ENCODE measurements around the gene LMBRD1. TPM values are rescaled to one million over a fixed set of nuclear protein-coding genes. Genes with fewer than 3 reads are reported as not detected.

Gene LMBRD1
- total and polyA plus RNA-seq, 2 experiments from 2014 or later: 54.3 to 88.6 TPM

- Histone ChIP-seq H3K36me3 (replicated peaks; ENCODE audit: insufficient read depth, low read depth) (no peaks in the 10 kb centered on the region), H3K4me2 (no peak overlapping the region), H3K9me3 (ENCODE audit: low read depth) (no peaks in the 10 kb centered on the region), H3K79me2 (no peaks in the 10 kb centered on the region), H3K4me1 (ENCODE audit: insufficient read depth) (no peaks in the 10 kb centered on the region), H2AFZ (no peak overlapping the region), H3K27me3 (no peaks in the 10 kb centered on the region), H3K4me3 (no peak overlapping the region), H3K9me2 (replicated peaks; ENCODE audit: insufficient read depth) (no peaks in the 10 kb centered on the region), H4K20me1 (ENCODE audit: insufficient read depth, poor library complexity, severe bottlenecking) (no peaks in the 10 kb centered on the region), H3K27ac (no peak overlapping the region)
- no peak for DNase-seq (ENCODE audit: low spot score)
- TF ChIP-seq EZH2 (IDR thresholded peaks at IDR 0.05; ENCODE audit: borderline replicate concordance) (no peak), EZH2phosphoT487 (IDR thresholded peaks at IDR 0.05; ENCODE audit: low read depth, severe bottlenecking, unreplicated experiment) (no peak), CTCF (IDR thresholded peaks at IDR 0.05; ENCODE audit: poor library complexity) (no peak)
- 52% methylated on average over 2 of the region's 2 CpGs for WGBS (ENCODE audit: low lambda C conversion rate, missing lambda C conversion rate)
Measured at GRCh38 chr6:69647726-69648125, 149.1 kb downstream of the LMBRD1 start.

- H3K36me3 ChIP-seq (replicated peaks; ENCODE audit: insufficient read depth, low read depth): no peaks in the 10 kb centered on the region
- H3K4me2 ChIP-seq: no peak overlapping the region
- TF ChIP-seq CTCF (IDR thresholded peaks at IDR 0.05; ENCODE audit: poor library complexity) (no peak), EZH2phosphoT487 (IDR thresholded peaks at IDR 0.05; ENCODE audit: low read depth, severe bottlenecking, unreplicated experiment) (no peak), EZH2 (IDR thresholded peaks at IDR 0.05; ENCODE audit: borderline replicate concordance) (no peak)
- H4K20me1 ChIP-seq (ENCODE audit: insufficient read depth, poor library complexity, severe bottlenecking): no peaks in the 10 kb centered on the region
- 72% methylated on average over 2 of the region's 2 CpGs for whole genome bisulfite sequencing (ENCODE audit: low lambda C conversion rate, missing lambda C conversion rate)
- no peaks in the 10 kb centered on the region for H3K79me2 ChIP-seq
- DNase-seq (ENCODE audit: low spot score): no peak
- H3K9me3 ChIP-seq (ENCODE audit: low read depth): no peaks in the 10 kb centered on the region
- no peak overlapping the region for H3K27ac ChIP-seq
- no peaks in the 10 kb centered on the region for H3K4me1 ChIP-seq (ENCODE audit: insufficient read depth)
- H2AFZ ChIP-seq: no peak overlapping the region
- H3K9me2 ChIP-seq (replicated peaks; ENCODE audit: insufficient read depth): no peaks in the 10 kb centered on the region
- no peaks in the 10 kb centered on the region for H3K27me3 ChIP-seq
- H3K4me3 ChIP-seq: no peak overlapping the region
Measured at GRCh38 chr6:69643688-69644087, 153.1 kb downstream of the LMBRD1 start.

DNA sequence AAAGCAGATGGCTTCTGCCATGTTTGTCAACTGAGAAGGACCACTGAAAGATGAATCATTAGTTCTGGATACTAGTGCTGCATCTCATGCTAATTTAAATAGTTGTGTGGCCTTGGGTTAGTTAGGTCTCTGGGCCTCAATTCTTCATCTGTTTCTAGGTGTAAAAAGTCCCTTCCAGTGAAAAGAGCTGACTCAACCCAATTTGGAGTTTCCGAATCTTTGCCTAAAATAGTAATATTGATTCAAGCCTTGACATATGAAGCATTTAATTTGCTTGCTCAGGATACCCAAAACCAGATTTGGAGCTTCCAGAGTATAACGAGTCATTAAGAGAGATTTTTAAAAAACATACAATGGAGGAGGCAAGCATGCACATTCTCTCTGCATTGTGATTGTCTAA lies 163.9 kb downstream of the LMBRD1 start:
- no peak for DNase-seq (ENCODE audit: low spot score)
- TF ChIP-seq EZH2 (IDR thresholded peaks at IDR 0.05; ENCODE audit: borderline replicate concordance) (no peak), CTCF (IDR thresholded peaks at IDR 0.05; ENCODE audit: poor library complexity) (no peak), EZH2phosphoT487 (IDR thresholded peaks at IDR 0.05; ENCODE audit: low read depth, severe bottlenecking, unreplicated experiment) (no peak)
- H3K9me3 ChIP-seq (ENCODE audit: low read depth): no peaks in the 10 kb centered on the region
- no peaks in the 10 kb centered on the region for H3K27me3 ChIP-seq
- no peak overlapping the region for H2AFZ ChIP-seq
- H3K4me1 ChIP-seq (ENCODE audit: insufficient read depth): no peaks in the 10 kb centered on the region
- no peak overlapping the region for H3K4me3 ChIP-seq
- H4K20me1 ChIP-seq (ENCODE audit: insufficient read depth, poor library complexity, severe bottlenecking): no peaks in the 10 kb centered on the region
- no peaks in the 10 kb centered on the region for H3K79me2 ChIP-seq
- H3K9me2 ChIP-seq (replicated peaks; ENCODE audit: insufficient read depth): no peaks in the 10 kb centered on the region
- H3K36me3 ChIP-seq (replicated peaks; ENCODE audit: insufficient read depth, low read depth): no peaks in the 10 kb centered on the region
- no peak overlapping the region for H3K27ac ChIP-seq
- no peak overlapping the region for H3K4me2 ChIP-seq
- WGBS (ENCODE audit: low lambda C conversion rate, missing lambda C conversion rate): 45% methylated on average over 2 of the region's 2 CpGs

All from hepatocyte (in vitro differentiated cells).